PFSK-1 (cell line): ENCODE measurements around the gene SCTR.

Source experiments
- FOXP2 ChIP-seq: optimal IDR thresholded peaks from 2 replicates; pipeline ENCODE3; 2011; ENCODE audit warnings: borderline replicate concordance, control low read depth, inconsistent platforms; ENCODE audit not compliant: insufficient read depth; ENCODE audit errors: extremely low read length, extremely low read depth
- POLR2AphosphoS5 ChIP-seq: IDR thresholded peaks from 2 replicates; pipeline ENCODE4 v1.6.1; 2012; ENCODE audit warnings: low read depth, mild to moderate bottlenecking, control low read depth, low read length, moderate library complexity
- REST ChIP-seq, 2 experiments: IDR thresholded peaks; 2 replicates each; pipeline versions ENCODE4 v1.6.1 to v1.8.0; 2011 to 2012; ENCODE audit warnings: low read depth in 2 of 2, low read length in 2 of 2, control low read depth in 1 of 2, inconsistent platforms in 1 of 2, mild to moderate bottlenecking in 1 of 2, moderate library complexity in 1 of 2; ENCODE audit not compliant: insufficient read depth in 1 of 2
- SIN3A ChIP-seq: IDR thresholded peaks from 2 replicates; pipeline ENCODE4 v1.6.1; 2012; ENCODE audit warnings: mild to moderate bottlenecking, low read length, moderate library complexity, borderline replicate concordance; ENCODE audit not compliant: insufficient read depth
- TAF1 ChIP-seq: IDR thresholded peaks from 2 replicates; pipeline ENCODE4 v1.6.1; 2012; ENCODE audit warnings: low read length, control low read depth, borderline replicate concordance; ENCODE audit not compliant: insufficient read depth

Gene SCTR

GRCh38 chr2:119475225-119475856, 48.9 kb downstream of the SCTR start:
- no peak for TF ChIP-seq REST (IDR thresholded peaks at IDR 0.05; ENCODE audit: insufficient read depth in 1 of 2, low read depth in 2 of 2, low read length in 2 of 2)
- no peak for TF ChIP-seq TAF1
- TF ChIP-seq POLR2AphosphoS5: no peak
- TF ChIP-seq FOXP2: no peak
- TF ChIP-seq SIN3A: no peak

DNA sequence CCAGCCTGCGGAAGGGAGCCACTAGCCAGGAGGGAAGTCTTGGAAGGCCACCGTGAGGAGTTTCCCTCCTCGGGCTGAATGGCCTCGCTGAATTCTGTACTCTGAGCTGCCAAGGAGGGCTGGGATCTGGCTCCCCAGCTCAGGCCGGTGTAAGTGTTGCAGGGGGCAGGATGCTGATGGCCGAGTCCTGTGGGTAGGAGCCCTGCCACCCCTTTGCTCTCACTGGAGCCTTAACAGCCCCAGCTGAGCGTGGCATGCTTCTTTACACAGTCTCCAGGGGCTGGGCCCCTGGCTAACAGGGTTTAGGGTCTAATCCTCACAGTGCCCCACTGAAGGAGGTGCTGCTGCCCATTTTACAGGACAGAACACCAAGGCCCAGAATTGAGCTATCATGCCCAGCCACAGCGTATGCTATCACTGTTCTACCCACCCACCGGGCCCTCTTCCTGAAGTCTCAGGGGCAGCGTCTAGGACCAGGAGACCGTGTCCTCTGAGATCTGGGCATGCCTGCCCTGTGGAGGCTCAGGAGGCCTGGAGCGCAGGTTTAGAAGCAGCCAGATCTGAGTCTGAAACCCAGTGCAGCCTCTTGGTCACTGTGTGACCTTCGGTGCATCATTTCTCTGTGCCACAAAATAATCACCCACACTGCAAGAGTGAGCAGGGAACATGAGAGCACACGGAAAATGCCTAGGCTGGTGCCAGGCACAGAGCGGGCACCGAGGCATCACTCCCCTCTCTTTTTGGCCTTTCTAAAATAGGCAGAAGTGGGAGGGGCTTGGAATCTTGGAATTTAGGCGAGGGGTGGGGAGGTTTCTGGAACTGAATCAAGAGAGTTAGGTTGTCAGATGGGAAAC, 49.7 kb downstream of the SCTR start:
- TF ChIP-seq POLR2AphosphoS5: no peak
- TF ChIP-seq REST (IDR thresholded peaks at IDR 0.05; ENCODE audit: insufficient read depth in 1 of 2, low read depth in 2 of 2, low read length in 2 of 2): no peak
- TF ChIP-seq TAF1: no peak
- no peak for TF ChIP-seq FOXP2
- no peak for TF ChIP-seq SIN3A

DNA sequence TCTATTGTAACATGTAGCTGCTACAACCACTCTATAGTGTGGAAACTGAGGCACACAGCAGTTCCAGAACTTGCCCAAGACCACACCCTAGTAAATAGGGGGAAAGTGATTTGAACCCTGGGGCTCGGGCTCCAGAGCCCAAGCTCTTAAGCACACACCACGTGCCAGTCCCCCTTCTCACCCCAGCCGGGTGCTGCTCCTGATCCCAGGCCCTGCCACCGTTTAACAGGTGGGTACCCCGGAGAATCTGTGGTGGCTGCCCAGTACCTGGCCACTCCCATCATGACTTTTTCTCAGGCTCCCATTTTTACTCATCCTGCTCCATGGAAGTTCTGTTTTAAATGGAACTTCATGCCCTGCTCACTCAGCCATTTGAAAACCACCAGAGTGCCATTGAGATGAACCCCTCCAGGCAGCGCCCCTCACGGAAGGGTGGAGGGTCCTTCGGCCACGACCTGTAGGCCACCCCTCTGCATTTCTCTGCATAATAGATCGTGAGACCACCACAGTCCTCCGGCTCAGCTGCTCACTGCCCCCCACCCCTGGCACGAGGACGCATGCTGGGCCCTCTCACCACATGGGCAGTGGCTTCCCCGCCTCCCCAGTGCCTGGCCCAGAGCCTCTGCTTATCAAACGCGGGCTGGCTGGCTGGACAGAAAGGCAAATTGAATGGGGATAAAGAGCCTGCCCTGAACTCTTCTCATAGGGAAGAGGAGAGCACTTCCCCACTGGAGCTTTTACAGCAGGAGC, 50.5 kb downstream of the SCTR start:
- TF ChIP-seq FOXP2 (no peak), REST (IDR thresholded peaks at IDR 0.05; ENCODE audit: insufficient read depth in 1 of 2, low read depth in 2 of 2, low read length in 2 of 2) (no peak), TAF1 (no peak), SIN3A (no peak), POLR2AphosphoS5 (no peak)

DNA sequence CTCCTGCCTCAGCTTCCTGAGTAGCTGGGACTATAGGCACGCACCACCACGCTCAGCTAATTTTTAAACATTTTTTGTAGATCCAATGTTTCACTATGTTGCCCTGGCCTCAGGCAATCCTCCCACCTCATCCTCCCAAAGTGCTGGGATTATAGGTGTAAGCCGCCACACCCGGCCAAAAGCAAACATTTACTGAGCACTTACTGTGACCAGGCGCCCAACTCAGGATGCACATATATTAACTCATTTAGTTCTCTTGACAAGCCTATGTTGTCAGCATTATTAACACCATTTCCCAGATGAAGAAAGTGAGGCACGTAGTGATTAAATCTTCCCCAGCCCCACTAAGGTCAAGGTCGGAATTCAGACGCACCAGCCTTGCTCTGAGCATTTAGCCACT, 51.5 kb downstream of the SCTR start:
- TF ChIP-seq FOXP2: no peak
- TF ChIP-seq SIN3A: no peak
- no peak for TF ChIP-seq TAF1
- TF ChIP-seq REST (IDR thresholded peaks at IDR 0.05; ENCODE audit: insufficient read depth in 1 of 2, low read depth in 2 of 2, low read length in 2 of 2): no peak
- no peak for TF ChIP-seq POLR2AphosphoS5
